Measurements from ENCODE around the gene AIFM1. TPM values are rescaled to one million over a fixed set of nuclear protein-coding genes. Genes with fewer than 3 reads are reported as not detected.

The AIFM1 gene
- total and polyA plus RNA-seq, 10 donors, result 13.4 to 27.1 (median 22.5) TPM

- Histone ChIP-seq H3K27me3 (replicated peaks in 1 of 7) (no peaks in the 10 kb centered on the region), H3K9me3 (no peaks in the 10 kb centered on the region), H3K4me1 (peaks cover 26 to 99% (median 92%) of the 10 kb centered on the region in 6 donors), H3K27ac (peak overlapping the region; percentile 22 to 93 (median 84)), H3K4me3 (peak overlapping the region in 7 of 8 donors; percentile 4 to 67 (median 27)), H3K36me3 (no peaks in the 10 kb centered on the region)
- WGBS, 5 donors, result 22 to 46% (median 36%) methylated on average over 7 to 13 of the region's 13 CpGs
- intact Hi-C loops (cut with DNase I; ENCODE audit: low total_unique reads), result no loop called here
- TF ChIP-seq, protein P1, sequence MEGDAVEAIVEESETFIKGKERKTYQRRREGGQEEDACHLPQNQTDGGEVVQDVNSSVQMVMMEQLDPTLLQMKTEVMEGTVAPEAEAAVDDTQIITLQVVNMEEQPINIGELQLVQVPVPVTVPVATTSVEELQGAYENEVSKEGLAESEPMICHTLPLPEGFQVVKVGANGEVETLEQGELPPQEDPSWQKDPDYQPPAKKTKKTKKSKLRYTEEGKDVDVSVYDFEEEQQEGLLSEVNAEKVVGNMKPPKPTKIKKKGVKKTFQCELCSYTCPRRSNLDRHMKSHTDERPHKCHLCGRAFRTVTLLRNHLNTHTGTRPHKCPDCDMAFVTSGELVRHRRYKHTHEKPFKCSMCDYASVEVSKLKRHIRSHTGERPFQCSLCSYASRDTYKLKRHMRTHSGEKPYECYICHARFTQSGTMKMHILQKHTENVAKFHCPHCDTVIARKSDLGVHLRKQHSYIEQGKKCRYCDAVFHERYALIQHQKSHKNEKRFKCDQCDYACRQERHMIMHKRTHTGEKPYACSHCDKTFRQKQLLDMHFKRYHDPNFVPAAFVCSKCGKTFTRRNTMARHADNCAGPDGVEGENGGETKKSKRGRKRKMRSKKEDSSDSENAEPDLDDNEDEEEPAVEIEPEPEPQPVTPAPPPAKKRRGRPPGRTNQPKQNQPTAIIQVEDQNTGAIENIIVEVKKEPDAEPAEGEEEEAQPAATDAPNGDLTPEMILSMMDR (IDR thresholded peaks at IDR 0.05 in 8 of 11, conservative IDR thresholded peaks at IDR 0.05 in 3 of 11), result peak in 5 of 11 experiments; percentile 16 to 32 (median 20)
- TF ChIP-seq POLR2A (IDR thresholded peaks at IDR 0.05) (peak in 1 of 3 donors; percentile 30), POLR2AphosphoS5 (IDR thresholded peaks at IDR 0.05) (peak; percentile 81 to 85 (median 83))
- peak; percentile 93 for DNase-seq
Observed at GRCh38 chrX:130086447-130087206, 79.0 kb downstream of the AIFM1 start.

DNA sequence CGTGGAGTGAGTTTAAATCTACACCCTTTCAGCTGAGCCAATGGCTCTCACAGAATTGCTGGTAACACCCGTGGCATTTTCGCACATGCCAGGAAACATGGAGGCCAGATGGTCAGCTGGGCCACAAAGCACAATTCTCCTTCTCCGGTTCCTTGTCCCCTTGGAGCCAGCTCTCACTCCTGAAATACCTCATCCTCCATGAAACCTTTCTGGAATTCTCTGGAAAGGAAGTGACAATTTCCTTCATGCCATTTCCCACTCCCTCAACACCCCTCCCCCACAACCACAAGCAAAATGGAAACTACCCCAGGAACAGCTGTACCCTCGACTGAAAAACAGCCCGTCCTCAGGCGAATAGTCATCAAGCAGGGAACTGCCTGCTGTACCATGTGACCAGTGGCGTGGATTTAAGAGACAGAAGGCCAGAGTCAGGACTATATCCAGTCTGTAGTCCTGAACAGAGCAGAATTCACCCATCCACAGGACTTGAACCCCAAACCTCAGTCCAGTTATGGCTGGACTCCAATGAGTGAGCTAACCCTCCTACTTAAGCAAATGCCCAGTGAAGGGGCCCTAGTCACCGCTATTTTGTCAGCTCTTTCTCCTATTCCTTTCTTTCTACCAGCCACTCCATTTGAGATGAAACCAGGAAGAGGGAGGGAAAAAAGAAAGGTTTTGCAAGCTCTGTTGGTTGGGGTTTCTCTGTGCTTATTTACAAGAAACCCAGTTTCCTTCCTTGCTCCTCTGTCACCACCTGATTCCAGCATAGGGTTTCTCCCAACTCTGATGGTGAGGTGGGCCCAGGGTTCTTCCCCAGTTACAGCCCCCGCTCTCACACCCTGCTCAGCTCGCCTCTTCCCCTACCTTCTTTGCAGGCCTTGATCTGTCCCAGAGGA lies 79.8 kb downstream of the AIFM1 start:
- TF ChIP-seq, protein P1 (IDR thresholded peaks at IDR 0.05 in 8 of 11, conservative IDR thresholded peaks at IDR 0.05 in 3 of 11), result no peak
- TF ChIP-seq POLR2AphosphoS5 (IDR thresholded peaks at IDR 0.05) (peak in 1 of 3 donors; percentile 8), POLR2A (IDR thresholded peaks at IDR 0.05) (no peak)
- peak overlapping the region; percentile 66 to 93 (median 84) for H3K27ac ChIP-seq
- peak overlapping the region in 7 of 8 donors; percentile 4 to 67 (median 27) for H3K4me3 ChIP-seq
- intact Hi-C loops (cut with DNase I; ENCODE audit: low total_unique reads), result no loop called here
- no peak for DNase-seq
- peaks cover 0 to 4% (median 0%) of the 10 kb centered on the region in 6 donors for H3K36me3 ChIP-seq
- H3K9me3 ChIP-seq, result no peaks in the 10 kb centered on the region
- peaks cover 25 to 99% (median 91%) of the 10 kb centered on the region in 6 donors for H3K4me1 ChIP-seq
- H3K27me3 ChIP-seq (replicated peaks in 1 of 7), result no peaks in the 10 kb centered on the region
- WGBS, 5 donors, result 19 to 50% (median 29%) methylated on average over 9 to 11 of the region's 11 CpGs

DNA sequence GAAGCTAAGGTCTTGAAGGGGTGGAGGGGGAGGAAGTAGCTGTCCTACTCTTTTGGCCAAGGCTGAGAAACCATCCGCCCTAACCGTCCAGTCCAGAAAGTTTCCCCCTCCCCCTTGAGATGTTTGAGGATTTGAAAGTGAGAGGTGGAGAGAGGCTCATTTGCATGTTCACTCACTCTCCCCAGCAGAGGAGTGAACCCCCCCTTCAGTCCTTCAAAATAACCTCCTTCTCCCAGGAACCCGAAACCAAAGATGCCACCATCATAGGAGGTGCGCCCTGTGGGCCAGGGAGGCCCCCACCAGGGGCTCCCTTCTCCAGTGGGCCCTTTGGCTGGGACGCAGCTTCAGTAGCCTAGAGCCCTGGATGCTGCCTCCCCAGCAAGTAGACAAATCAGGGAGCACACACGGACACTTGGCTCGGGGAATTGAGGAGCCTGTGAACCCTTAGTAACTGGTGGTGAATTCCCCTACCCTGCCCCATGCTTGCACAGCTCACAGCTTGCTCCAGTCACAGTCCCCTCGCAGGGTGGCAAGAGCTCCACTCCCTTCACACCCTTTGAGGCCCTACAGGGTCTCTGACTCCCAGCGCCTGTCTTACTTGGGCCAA lies 80.9 kb downstream of the AIFM1 start:
- peaks cover 0 to 10% (median 0%) of the 10 kb centered on the region in 6 donors for H3K36me3 ChIP-seq
- intact Hi-C loops (cut with DNase I; ENCODE audit: low total_unique reads), result loop anchor here (5.0 kb wide), 1 partner anchor 38 kb away; no protein-coding TSS in a partner anchor
- DNase-seq, result no peak
- no peaks in the 10 kb centered on the region for H3K9me3 ChIP-seq
- H3K4me1 ChIP-seq, result peaks cover 22 to 100% (median 87%) of the 10 kb centered on the region in 6 donors
- peak in 1 of 3 donors; percentile 31 for TF ChIP-seq POLR2AphosphoS5 (IDR thresholded peaks at IDR 0.05)
- TF ChIP-seq, protein P1 (IDR thresholded peaks at IDR 0.05 in 8 of 11, conservative IDR thresholded peaks at IDR 0.05 in 3 of 11), result no peak
- no peak for TF ChIP-seq POLR2A (IDR thresholded peaks at IDR 0.05)
- H3K27ac ChIP-seq, result peak overlapping the region; percentile 66 to 93 (median 84)
- peak overlapping the region in 5 of 8 donors; percentile 27 to 67 (median 34) for H3K4me3 ChIP-seq
- no peaks in the 10 kb centered on the region for H3K27me3 ChIP-seq (replicated peaks in 1 of 7)
- 25 to 55% (median 40%) methylated on average over 1 to 9 of the region's 9 CpGs for WGBS, 5 donors
